ENCODE measurements around the gene IGF2BP1. TPM values are rescaled to one million over a fixed set of nuclear protein-coding genes. Genes with fewer than 3 reads are reported as not detected.
A peak's percentile ranks its signal among the peaks of the same experiment; 100 is the strongest.
"Not testable (repeated sequence)": the region's sequence is repeated elsewhere in the genome, so short reads cannot be mapped to it uniquely, and the experiment has no call there.

IGF2BP1 gene
- polyA plus RNA-seq, 4 donors = 0.30 to 34.0 (median 0.45) TPM; not detected in 1

DNA sequence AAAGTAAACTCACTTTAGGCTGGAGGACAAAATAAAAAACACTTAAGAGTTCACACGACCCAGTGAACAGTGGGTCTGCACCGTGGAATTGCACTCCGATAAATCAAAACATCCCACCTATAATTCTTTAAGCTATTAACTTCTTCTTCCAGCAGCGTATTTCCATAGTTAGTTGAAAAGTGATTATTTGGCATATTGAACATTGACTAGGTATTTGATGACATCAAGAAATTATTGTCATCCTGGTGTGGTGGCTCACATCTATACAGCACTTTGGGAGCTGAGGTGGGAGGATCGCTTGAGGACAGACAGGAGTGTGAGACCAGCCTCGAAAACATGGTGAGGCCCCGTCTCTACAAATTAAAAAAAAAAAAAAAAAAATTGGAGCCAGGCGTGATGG is 23.4 kb downstream of the IGF2BP1 start:
- DNase-seq (no peak), FAIRE-seq (no peak)
- Histone ChIP-seq H3K4me3 (ENCODE audit: low read depth in 1 of 3, low read length in 3 of 3) (no peak overlapping the region), H3K4me1 (ENCODE audit: control insufficient read depth in 3 of 3, insufficient read depth in 2 of 3, low read depth in 1 of 3, low read length in 2 of 3) (peaks cover 0 to 73% (median 8%) of the 10 kb centered on the region in 3 donors), H3K36me3 (ENCODE audit: control insufficient read depth in 3 of 3, insufficient read depth in 2 of 3, low read depth in 1 of 3, low read length in 3 of 3) (peaks cover 0 to 31% (median 0%) of the 10 kb centered on the region in 3 donors), H3K27me3 (ENCODE audit: control insufficient read depth in 3 of 3, insufficient read depth in 3 of 3, low read length in 3 of 3) (peaks cover 0 to 5% (median 0%) of the 10 kb centered on the region in 3 donors), H3K27ac (ENCODE audit: low read depth in 1 of 3, low read length in 2 of 3) (peak overlapping the region in 1 of 3 donors; percentile 76), H3K9me3 (ENCODE audit: control insufficient read depth in 2 of 2, insufficient read depth in 1 of 2, low read depth in 1 of 2, low read length in 1 of 2) (no peaks in the 10 kb centered on the region)
- 84 to 87% (median 85%) methylated on average over 8 of the region's 8 CpGs for WGBS, 3 donors

DNA sequence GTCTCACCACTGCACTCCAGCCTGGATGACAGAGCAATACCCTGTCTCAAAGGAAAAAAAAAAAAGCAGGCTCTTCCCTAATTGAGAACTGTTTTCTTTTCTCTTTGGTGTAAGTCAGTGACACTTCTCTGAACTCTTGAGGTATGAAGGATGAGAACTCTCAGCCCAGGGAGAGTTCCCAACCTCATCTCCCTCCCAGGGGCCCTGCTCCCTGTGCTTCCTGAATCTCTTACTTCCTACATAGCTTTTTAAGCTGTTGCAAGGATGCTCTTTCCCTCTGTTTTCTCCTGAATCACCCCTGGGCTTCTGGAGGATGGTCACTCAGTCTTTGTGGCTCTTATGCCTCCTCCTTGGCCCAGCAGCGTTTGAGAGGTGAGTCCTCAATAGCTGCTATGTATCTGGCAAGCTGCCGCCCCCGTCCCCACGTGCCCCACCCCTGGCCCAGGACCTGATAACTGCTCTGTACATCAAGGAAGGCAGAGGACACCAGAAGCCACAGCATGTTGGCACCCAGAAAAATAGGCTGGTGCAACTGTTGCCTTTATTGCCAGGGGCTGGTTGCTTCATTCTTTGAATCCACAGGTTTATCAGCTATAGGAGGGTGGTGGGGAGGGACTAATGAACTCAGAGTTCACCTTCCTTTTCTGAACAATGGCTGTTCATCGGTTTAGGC is 24.0 kb downstream of the IGF2BP1 start:
- Histone ChIP-seq H3K27me3 (ENCODE audit: control insufficient read depth in 3 of 3, insufficient read depth in 3 of 3, low read length in 3 of 3) (peaks cover 0 to 5% (median 0%) of the 10 kb centered on the region in 3 donors), H3K4me1 (ENCODE audit: control insufficient read depth in 3 of 3, insufficient read depth in 2 of 3, low read depth in 1 of 3, low read length in 2 of 3) (peaks cover 0 to 72% (median 8%) of the 10 kb centered on the region in 3 donors), H3K27ac (ENCODE audit: low read depth in 1 of 3, low read length in 2 of 3) (peak overlapping the region in 1 of 3 donors; percentile 76), H3K36me3 (ENCODE audit: control insufficient read depth in 3 of 3, insufficient read depth in 2 of 3, low read depth in 1 of 3, low read length in 3 of 3) (peaks cover 0 to 33% (median 0%) of the 10 kb centered on the region in 3 donors), H3K4me3 (ENCODE audit: low read depth in 1 of 3, low read length in 3 of 3) (no peak overlapping the region), H3K9me3 (ENCODE audit: control insufficient read depth in 2 of 2, insufficient read depth in 1 of 2, low read depth in 1 of 2, low read length in 1 of 2) (no peaks in the 10 kb centered on the region)
- DNase-seq (peak in 1 of 2 donors; percentile 72), FAIRE-seq (no peak)
- 14 to 45% (median 37%) methylated on average over 5 of the region's 5 CpGs for WGBS, 3 donors

DNA sequence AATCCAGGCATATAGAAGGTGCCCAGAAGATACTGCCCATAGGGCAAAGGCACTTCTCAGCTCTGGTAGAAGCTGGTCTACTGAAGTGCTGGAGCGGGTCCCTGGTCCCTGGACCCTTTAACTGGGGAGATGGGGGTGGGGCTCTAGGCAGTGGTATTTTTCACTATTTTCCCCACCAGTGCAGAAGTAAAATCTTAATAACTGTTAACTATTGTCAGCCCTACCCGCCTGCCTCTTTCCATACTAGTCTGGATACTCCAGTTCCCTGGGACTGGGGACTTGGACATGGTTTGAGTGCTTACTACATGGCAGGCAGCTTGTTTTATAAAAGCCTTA is 24.6 kb downstream of the IGF2BP1 start:
- Histone ChIP-seq H3K27ac (ENCODE audit: low read depth in 1 of 3, low read length in 2 of 3) (peak overlapping the region in 1 of 3 donors; percentile 76), H3K27me3 (ENCODE audit: control insufficient read depth in 3 of 3, insufficient read depth in 3 of 3, low read length in 3 of 3) (peaks cover 0 to 3% (median 0%) of the 10 kb centered on the region in 3 donors), H3K9me3 (ENCODE audit: control insufficient read depth in 2 of 2, insufficient read depth in 1 of 2, low read depth in 1 of 2, low read length in 1 of 2) (no peaks in the 10 kb centered on the region), H3K4me1 (ENCODE audit: control insufficient read depth in 3 of 3, insufficient read depth in 2 of 3, low read depth in 1 of 3, low read length in 2 of 3) (peaks cover 0 to 71% (median 8%) of the 10 kb centered on the region in 3 donors), H3K4me3 (ENCODE audit: low read depth in 1 of 3, low read length in 3 of 3) (no peak overlapping the region), H3K36me3 (ENCODE audit: control insufficient read depth in 3 of 3, insufficient read depth in 2 of 3, low read depth in 1 of 3, low read length in 3 of 3) (peaks cover 0 to 37% (median 0%) of the 10 kb centered on the region in 3 donors)
- FAIRE-seq (no peak), DNase-seq (no peak)
- WGBS, 3 donors = 50 to 87% (median 73%) methylated on average over 2 of the region's 2 CpGs

DNA sequence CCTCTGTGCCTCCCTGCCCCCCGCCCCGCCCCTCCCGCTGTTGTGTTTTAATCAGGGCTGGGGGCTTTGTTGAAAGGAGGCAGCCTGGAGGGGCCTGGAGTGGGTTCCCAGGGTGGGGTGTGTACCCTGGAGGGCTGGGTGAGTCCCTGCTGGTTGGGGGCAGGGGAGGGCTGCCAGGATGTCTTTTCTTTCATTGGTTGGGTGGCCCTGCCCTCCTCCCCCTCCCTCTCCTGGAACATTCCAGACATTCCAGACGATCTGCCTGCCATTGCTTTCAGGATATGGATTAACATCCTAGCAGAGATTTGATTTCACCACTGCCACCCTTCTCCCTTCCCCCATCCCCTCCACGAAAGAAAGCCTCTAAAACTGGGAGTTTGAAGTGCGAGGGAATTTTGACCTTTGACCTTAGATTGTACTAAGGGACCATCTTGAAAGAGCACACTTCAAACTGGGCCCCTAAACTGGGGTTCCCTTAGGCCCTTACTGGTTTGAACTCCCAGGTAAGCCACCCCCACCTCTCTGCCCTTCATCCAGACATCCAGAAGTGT is 25.3 kb downstream of the IGF2BP1 start:
- Histone ChIP-seq H3K36me3 (ENCODE audit: control insufficient read depth in 3 of 3, insufficient read depth in 2 of 3, low read depth in 1 of 3, low read length in 3 of 3) (peaks cover 0 to 40% (median 0%) of the 10 kb centered on the region in 3 donors), H3K9me3 (ENCODE audit: control insufficient read depth in 2 of 2, insufficient read depth in 1 of 2, low read depth in 1 of 2, low read length in 1 of 2) (no peaks in the 10 kb centered on the region), H3K4me3 (ENCODE audit: low read depth in 1 of 3, low read length in 3 of 3) (no peak overlapping the region), H3K27ac (ENCODE audit: low read depth in 1 of 3, low read length in 2 of 3) (peak overlapping the region in 1 of 3 donors; percentile 76), H3K27me3 (ENCODE audit: control insufficient read depth in 3 of 3, insufficient read depth in 3 of 3, low read length in 3 of 3) (peaks cover 0 to 3% (median 0%) of the 10 kb centered on the region in 3 donors), H3K4me1 (ENCODE audit: control insufficient read depth in 3 of 3, insufficient read depth in 2 of 3, low read depth in 1 of 3, low read length in 2 of 3) (peaks cover 0 to 71% (median 8%) of the 10 kb centered on the region in 3 donors)
- FAIRE-seq = no peak
- WGBS, 3 donors = 50 to 60% (median 56%) methylated on average over 5 to 6 of the region's 6 CpGs
- peak in 1 of 2 donors; percentile 51 for DNase-seq

DNA sequence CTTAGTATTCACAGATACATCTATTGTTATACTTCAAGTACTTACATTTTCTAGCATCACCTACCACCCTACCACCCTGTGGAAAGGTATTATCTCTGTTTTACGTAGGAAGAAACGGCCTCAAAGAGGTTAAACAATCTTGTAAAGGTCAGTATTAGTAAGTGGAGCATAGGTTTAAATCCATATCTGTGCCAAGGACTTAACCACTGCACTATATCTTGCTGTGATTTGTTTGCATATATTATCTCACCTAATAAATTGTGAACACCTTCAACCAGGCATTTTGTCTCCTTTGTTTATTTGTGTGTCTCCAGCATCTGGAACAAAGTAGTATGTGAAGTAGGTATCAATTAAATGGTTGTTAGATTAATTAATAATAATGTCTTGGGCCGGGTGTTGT is 27.3 kb downstream of the IGF2BP1 start:
- FAIRE-seq = no peak
- no peaks in the 10 kb centered on the region for H3K9me3 ChIP-seq (ENCODE audit: control insufficient read depth in 2 of 2, insufficient read depth in 1 of 2, low read depth in 1 of 2, low read length in 1 of 2)

DNA sequence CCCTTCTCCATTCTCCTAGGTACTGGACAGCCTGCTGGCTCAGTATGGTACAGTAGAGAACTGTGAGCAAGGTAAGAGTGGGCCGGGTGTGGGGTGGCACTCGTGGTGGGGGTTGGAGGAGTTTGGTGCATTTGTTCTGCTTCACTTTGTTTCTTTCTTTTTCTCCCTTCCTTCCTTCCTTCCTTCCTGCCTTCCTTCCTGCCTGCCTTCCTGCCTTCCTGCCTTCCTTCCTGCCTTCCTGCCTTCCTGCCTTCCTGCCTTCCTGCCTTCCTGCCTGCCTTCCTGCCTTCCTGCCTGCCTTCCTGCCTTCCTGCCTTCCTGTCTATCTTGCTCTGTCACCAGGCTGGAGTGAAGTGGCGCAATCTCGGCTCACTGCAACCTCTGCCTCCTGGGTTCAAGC is 29.3 kb downstream of the IGF2BP1 start:
- H3K27me3 ChIP-seq (ENCODE audit: control insufficient read depth in 3 of 3, insufficient read depth in 3 of 3, low read length in 3 of 3); H3K4me3 ChIP-seq (ENCODE audit: low read depth in 1 of 3, low read length in 3 of 3); FAIRE-seq; H3K9me3 ChIP-seq (ENCODE audit: control insufficient read depth in 2 of 2, insufficient read depth in 1 of 2, low read depth in 1 of 2, low read length in 1 of 2); DNase-seq: not testable (repeated sequence)
- 74 to 83% (median 75%) methylated on average over 4 of the region's 4 CpGs for WGBS, 3 donors
- Histone ChIP-seq H3K27ac (ENCODE audit: low read depth in 1 of 3, low read length in 2 of 3) (peak overlapping the region in 1 of 3 donors; percentile 53), H3K4me1 (ENCODE audit: control insufficient read depth in 3 of 3, insufficient read depth in 2 of 3, low read depth in 1 of 3, low read length in 2 of 3) (peaks cover 0 to 42% (median 5%) of the 10 kb centered on the region in 3 donors), H3K36me3 (ENCODE audit: control insufficient read depth in 3 of 3, insufficient read depth in 2 of 3, low read depth in 1 of 3, low read length in 3 of 3) (peaks cover 0 to 58% (median 0%) of the 10 kb centered on the region in 3 donors)

More for the DNA sequence above, 27.3 kb downstream of the IGF2BP1 start:
- Histone ChIP-seq H3K4me3 (ENCODE audit: low read depth in 1 of 3, low read length in 3 of 3) (no peak overlapping the region), H3K4me1 (ENCODE audit: control insufficient read depth in 3 of 3, insufficient read depth in 2 of 3, low read depth in 1 of 3, low read length in 2 of 3) (peaks cover 0 to 59% (median 5%) of the 10 kb centered on the region in 3 donors), H3K27ac (ENCODE audit: low read depth in 1 of 3, low read length in 2 of 3) (no peak overlapping the region), H3K27me3 (ENCODE audit: control insufficient read depth in 3 of 3, insufficient read depth in 3 of 3, low read length in 3 of 3) (no peaks in the 10 kb centered on the region), H3K36me3 (ENCODE audit: control insufficient read depth in 3 of 3, insufficient read depth in 2 of 3, low read depth in 1 of 3, low read length in 3 of 3) (peaks cover 0 to 50% (median 0%) of the 10 kb centered on the region in 3 donors)
- DNase-seq = no peak
- WGBS, 3 donors = 32 to 62% (median 50%) methylated on average over 3 of the region's 3 CpGs

DNA sequence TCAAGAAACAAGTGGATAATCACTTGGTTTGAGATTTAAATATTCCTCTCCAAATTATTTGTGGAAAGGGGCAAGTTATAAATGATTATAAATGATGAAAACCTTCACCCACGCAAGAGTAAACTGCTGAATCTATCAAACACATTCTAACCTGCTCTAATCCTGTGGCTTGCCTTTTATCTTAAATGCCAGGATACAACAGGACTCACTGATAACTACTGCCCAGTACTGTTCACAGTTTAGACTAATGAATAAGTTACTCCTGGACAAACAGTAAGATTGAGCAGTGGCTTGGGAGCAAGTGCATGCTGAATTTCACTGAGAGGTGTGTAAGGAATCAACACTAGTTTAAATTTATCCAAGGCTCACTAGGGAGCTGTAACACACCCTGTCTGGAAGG is 31.1 kb downstream of the IGF2BP1 start:
- DNase-seq = no peak
- WGBS, 3 donors = 71 to 86% (median 85%) methylated on average over 1 of the region's 1 CpG

DNA sequence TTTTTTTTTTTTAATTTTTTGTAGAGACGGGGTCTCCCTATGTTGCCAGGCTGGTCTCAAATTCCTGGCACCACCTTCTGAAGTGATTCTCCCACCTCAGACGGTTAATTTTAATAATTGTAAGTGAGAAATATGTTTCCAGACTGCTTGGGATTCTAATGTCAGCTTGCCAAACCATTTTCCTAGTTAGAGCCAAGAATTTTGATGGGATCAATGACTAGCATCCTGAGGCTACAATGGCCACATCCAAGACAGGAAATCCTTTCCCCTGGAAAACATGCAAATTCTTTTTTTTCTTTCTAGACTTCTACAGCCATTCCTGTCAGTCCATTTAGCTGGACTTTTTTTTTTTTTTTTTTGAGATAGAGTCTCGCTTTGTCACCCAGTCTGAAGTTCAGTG is 32.6 kb downstream of the IGF2BP1 start:
- FAIRE-seq (no peak), DNase-seq (no peak)
- H3K4me3 ChIP-seq (ENCODE audit: low read depth in 1 of 3, low read length in 3 of 3) = no peak overlapping the region
- no peaks in the 10 kb centered on the region for H3K9me3 ChIP-seq (ENCODE audit: control insufficient read depth in 2 of 2, insufficient read depth in 1 of 2, low read depth in 1 of 2, low read length in 1 of 2)
- 71 to 76% (median 71%) methylated on average over 3 of the region's 3 CpGs for WGBS, 3 donors
- H3K36me3 ChIP-seq (ENCODE audit: control insufficient read depth in 3 of 3, insufficient read depth in 2 of 3, low read depth in 1 of 3, low read length in 3 of 3) = peaks cover 0 to 68% (median 0%) of the 10 kb centered on the region in 3 donors
- peaks cover 0 to 23% (median 0%) of the 10 kb centered on the region in 3 donors for H3K4me1 ChIP-seq (ENCODE audit: control insufficient read depth in 3 of 3, insufficient read depth in 2 of 3, low read depth in 1 of 3, low read length in 2 of 3)
- no peaks in the 10 kb centered on the region for H3K27me3 ChIP-seq (ENCODE audit: control insufficient read depth in 3 of 3, insufficient read depth in 3 of 3, low read length in 3 of 3)
- no peak overlapping the region for H3K27ac ChIP-seq (ENCODE audit: low read depth in 1 of 3, low read length in 2 of 3)

More for the DNA sequence above, 31.1 kb downstream of the IGF2BP1 start:
- Histone ChIP-seq H3K4me1 (ENCODE audit: control insufficient read depth in 3 of 3, insufficient read depth in 2 of 3, low read depth in 1 of 3, low read length in 2 of 3) (peaks cover 0 to 26% (median 0%) of the 10 kb centered on the region in 3 donors), H3K27ac (ENCODE audit: low read depth in 1 of 3, low read length in 2 of 3) (no peak overlapping the region), H3K36me3 (ENCODE audit: control insufficient read depth in 3 of 3, insufficient read depth in 2 of 3, low read depth in 1 of 3, low read length in 3 of 3) (peaks cover 0 to 62% (median 0%) of the 10 kb centered on the region in 3 donors), H3K27me3 (ENCODE audit: control insufficient read depth in 3 of 3, insufficient read depth in 3 of 3, low read length in 3 of 3) (no peaks in the 10 kb centered on the region), H3K4me3 (ENCODE audit: low read depth in 1 of 3, low read length in 3 of 3) (no peak overlapping the region), H3K9me3 (ENCODE audit: control insufficient read depth in 2 of 2, insufficient read depth in 1 of 2, low read depth in 1 of 2, low read length in 1 of 2) (no peaks in the 10 kb centered on the region)
- no peak for FAIRE-seq

Measured in small intestine (tissue), 7 donors.